Panc1 (cell line): ENCODE results near the gene SCN2A.

ENCODE experiments used
- CTCF ChIP-seq: fragments of 450-650 bp; IDR thresholded peaks from 2 replicates; pipeline ENCODE4 v1.5.1; 2017; ENCODE audit warnings: mild to moderate bottlenecking
- POLR2AphosphoS5 ChIP-seq: IDR thresholded peaks from 2 replicates; pipeline ENCODE4 v1.6.1; 2012; ENCODE audit warnings: mild to moderate bottlenecking, low read depth, low read length, moderate library complexity
- REST ChIP-seq, 2 experiments: IDR thresholded peaks; 2 replicates each; pipeline ENCODE4 v1.6.1; 2011 to 2012; ENCODE audit warnings: low read depth in 2 of 2, control low read depth in 1 of 2, low read length in 1 of 2, mild to moderate bottlenecking in 1 of 2, moderate library complexity in 1 of 2; ENCODE audit not compliant: insufficient read depth in 1 of 2
- SIN3A ChIP-seq: IDR thresholded peaks from 2 replicates; pipeline ENCODE4 v1.6.1; 2012; ENCODE audit warnings: low read depth, mild to moderate bottlenecking, low read length, moderate library complexity, borderline replicate concordance; ENCODE audit not compliant: insufficient read depth
- TCF7L2 ChIP-seq: IDR thresholded peaks from 2 replicates; pipeline ENCODE4 v1.6.1; 2011; ENCODE audit warnings: mild to moderate bottlenecking, low read depth, low read length, inconsistent platforms

DNA sequence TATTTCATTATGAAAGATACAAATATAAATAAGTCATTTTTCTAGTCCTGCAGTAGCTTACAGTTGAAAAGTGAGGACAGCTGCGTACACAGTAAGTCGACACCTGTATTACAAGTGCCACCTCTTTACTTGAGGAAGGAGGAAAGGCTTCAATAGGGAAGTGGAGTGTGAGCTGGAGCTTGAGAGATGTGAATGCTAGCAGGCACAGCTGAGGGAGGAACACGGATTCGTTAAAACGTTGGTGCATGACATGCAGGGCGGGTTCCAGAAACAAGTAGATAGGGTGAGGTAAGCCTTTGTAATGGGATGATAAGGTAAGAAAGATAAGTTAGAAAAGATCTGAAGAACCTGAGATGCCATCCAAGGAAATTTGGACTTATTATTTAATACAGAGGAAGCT is 132.1 kb downstream of the SCN2A start:
- TF ChIP-seq CTCF (no peak), REST (IDR thresholded peaks at IDR 0.05; ENCODE audit: insufficient read depth in 1 of 2, low read depth in 2 of 2, low read length in 1 of 2) (no peak), SIN3A (no peak), POLR2AphosphoS5 (no peak), TCF7L2 (no peak)
